OCI-LY1 (cell line): Measurements from ENCODE around the gene SELENOW.

Source experiments
- EZH2 ChIP-seq: fragments of 200-600 bp; sonication (generic), shearing (Covaris generic); IDR thresholded peaks from 2 replicates; pipeline ENCODE4 v1.8.0; 2017; ENCODE audit warnings: borderline replicate concordance, mixed run types, mild to moderate bottlenecking, antibody characterized with exemption, low read length, moderate library complexity, mixed read lengths
- TF ChIP-seq, protein P1 (sequence below): fragments of 200-600 bp; sonication (generic), shearing (Covaris generic); IDR thresholded peaks from 2 replicates; pipeline ENCODE4 v1.5.1; 2017; ENCODE audit warnings: mild to moderate bottlenecking, antibody characterized with exemption, low read length, moderate library complexity, mixed read lengths

DNA sequence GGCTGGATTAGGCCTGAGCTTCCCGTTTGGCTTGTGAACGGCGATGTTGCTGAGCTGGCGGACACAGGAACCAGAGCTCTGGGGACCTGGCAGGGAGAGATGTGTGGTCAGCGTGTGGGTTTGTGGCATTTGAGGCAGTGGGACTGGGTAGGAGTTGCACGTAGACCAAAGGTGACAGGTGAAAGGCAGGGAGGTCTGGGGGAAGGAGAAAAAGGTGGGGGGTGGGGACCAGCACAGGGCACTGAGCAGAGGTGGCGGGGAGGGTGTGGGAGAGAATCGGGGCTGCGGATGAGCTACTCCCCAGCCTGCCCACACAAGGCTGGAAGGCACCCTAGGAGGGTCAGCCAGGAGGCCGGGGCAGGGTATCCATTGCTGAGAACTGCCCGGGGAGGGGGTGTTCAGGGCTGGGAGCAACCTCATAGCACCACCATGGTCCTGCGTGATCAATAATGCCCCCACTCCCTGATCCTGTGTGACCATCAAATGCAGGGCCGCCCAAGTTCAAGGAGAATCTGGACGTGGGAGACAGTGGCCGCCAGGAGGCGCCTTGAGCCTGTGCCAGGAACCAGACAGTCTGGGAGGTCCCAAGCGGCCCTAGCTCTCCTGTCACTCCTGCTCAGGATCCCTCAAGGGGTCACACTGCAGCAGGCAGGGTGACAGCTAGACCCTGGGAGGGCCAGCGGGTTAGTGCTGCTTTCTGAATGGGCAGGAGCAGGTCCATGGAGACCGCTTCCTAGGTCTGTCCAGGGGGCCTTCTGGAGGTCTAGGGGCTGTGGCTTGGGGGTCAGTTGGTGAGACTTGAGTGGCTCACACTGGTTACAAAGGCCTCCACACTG, 12.8 kb upstream of the SELENOW start:
- TF ChIP-seq, protein P1, sequence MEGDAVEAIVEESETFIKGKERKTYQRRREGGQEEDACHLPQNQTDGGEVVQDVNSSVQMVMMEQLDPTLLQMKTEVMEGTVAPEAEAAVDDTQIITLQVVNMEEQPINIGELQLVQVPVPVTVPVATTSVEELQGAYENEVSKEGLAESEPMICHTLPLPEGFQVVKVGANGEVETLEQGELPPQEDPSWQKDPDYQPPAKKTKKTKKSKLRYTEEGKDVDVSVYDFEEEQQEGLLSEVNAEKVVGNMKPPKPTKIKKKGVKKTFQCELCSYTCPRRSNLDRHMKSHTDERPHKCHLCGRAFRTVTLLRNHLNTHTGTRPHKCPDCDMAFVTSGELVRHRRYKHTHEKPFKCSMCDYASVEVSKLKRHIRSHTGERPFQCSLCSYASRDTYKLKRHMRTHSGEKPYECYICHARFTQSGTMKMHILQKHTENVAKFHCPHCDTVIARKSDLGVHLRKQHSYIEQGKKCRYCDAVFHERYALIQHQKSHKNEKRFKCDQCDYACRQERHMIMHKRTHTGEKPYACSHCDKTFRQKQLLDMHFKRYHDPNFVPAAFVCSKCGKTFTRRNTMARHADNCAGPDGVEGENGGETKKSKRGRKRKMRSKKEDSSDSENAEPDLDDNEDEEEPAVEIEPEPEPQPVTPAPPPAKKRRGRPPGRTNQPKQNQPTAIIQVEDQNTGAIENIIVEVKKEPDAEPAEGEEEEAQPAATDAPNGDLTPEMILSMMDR, result peak; percentile 76
- no peak for TF ChIP-seq EZH2
